H9 (cell line): Measurements from ENCODE around the gene RAB40AL. TPM values are rescaled to one million over a fixed set of nuclear protein-coding genes. Genes with fewer than 3 reads are reported as not detected.

Experiments
- DNase-seq: peaks from one replicate; pipeline ENCODE4 v3.0.0-alpha.2; 2017
- H2AFZ ChIP-seq: one replicate; pipeline ENCODE4 v1.6.1; 2013; ENCODE audit warnings: mild to moderate bottlenecking, low read length, control low read depth, moderate library complexity
- H2AK5ac ChIP-seq: 2 replicates; pipeline ENCODE4 v1.6.1; 2013; ENCODE audit warnings: low read length, control low read depth, mixed read lengths; ENCODE audit not compliant: insufficient read length
- H2BK120ac ChIP-seq: one replicate; pipeline ENCODE4 v1.6.1; 2013; ENCODE audit warnings: low read depth, mild to moderate bottlenecking, low read length, control low read depth, inconsistent platforms; ENCODE audit not compliant: poor library complexity, severe bottlenecking
- H2BK12ac ChIP-seq: 2 replicates; pipeline ENCODE4 v1.6.1; 2013; ENCODE audit warnings: low read length, control low read depth, mixed read lengths, low read depth; ENCODE audit not compliant: insufficient read length
- H2BK15ac ChIP-seq: 2 replicates; pipeline ENCODE4 v1.6.1; 2013; ENCODE audit warnings: low read depth, low read length, control low read depth
- H2BK20ac ChIP-seq: one replicate; pipeline ENCODE4 v1.6.1; 2013; ENCODE audit warnings: low read depth, mild to moderate bottlenecking, low read length, control low read depth, inconsistent platforms; ENCODE audit not compliant: poor library complexity, severe bottlenecking
- H2BK5ac ChIP-seq: 2 replicates; pipeline ENCODE4 v1.6.1; 2013; ENCODE audit warnings: low read length, control low read depth, mixed read lengths; ENCODE audit not compliant: insufficient read length
- H3K14ac ChIP-seq: 2 replicates; pipeline ENCODE4 v1.6.1; 2013; ENCODE audit warnings: low read length, control low read depth; ENCODE audit not compliant: insufficient read depth
- H3K18ac ChIP-seq: 2 replicates; pipeline ENCODE4 v1.6.1; 2013; ENCODE audit warnings: low read depth, mild to moderate bottlenecking, mixed read lengths, low read length, control low read depth; ENCODE audit not compliant: insufficient read length
- H3K23ac ChIP-seq: 2 replicates; pipeline ENCODE4 v1.6.1; 2013; ENCODE audit warnings: low read length, control low read depth, mixed read lengths, low read depth; ENCODE audit not compliant: insufficient read length
- H3K23me2 ChIP-seq: 2 replicates; pipeline ENCODE4 v1.6.1; 2013; ENCODE audit warnings: low read depth, mild to moderate bottlenecking, mixed read lengths, low read length, control low read depth; ENCODE audit not compliant: insufficient read length, poor library complexity, severe bottlenecking
- H3K27ac ChIP-seq: 2 replicates; pipeline ENCODE4 v1.5.1; 2013; ENCODE audit warnings: low read length, control low read depth, mixed read lengths, low read depth; ENCODE audit not compliant: insufficient read length
- H3K27me3 ChIP-seq: 2 replicates; pipeline ENCODE4 v1.6.1; 2013; ENCODE audit warnings: low read length, control low read depth, inconsistent platforms; ENCODE audit not compliant: insufficient read depth
- H3K4ac ChIP-seq: 2 replicates; pipeline ENCODE4 v1.6.1; 2013; ENCODE audit warnings: low read depth, mild to moderate bottlenecking, control low read depth, inconsistent platforms, low read length, moderate library complexity
- H3K4me1 ChIP-seq: 2 replicates; pipeline ENCODE4 v1.6.1; 2013; ENCODE audit warnings: low read length, control low read depth, inconsistent platforms; ENCODE audit not compliant: insufficient read depth
- H3K4me2 ChIP-seq: 2 replicates; pipeline ENCODE4 v1.6.1; 2013; ENCODE audit warnings: low read length, control low read depth, mixed read lengths; ENCODE audit not compliant: insufficient read length, insufficient read depth
- H3K56ac ChIP-seq: 2 replicates; pipeline ENCODE4 v1.6.1; 2013; ENCODE audit warnings: low read depth, mild to moderate bottlenecking, mixed read lengths, low read length, control low read depth; ENCODE audit not compliant: insufficient read length
- H3K79me1 ChIP-seq: 2 replicates; pipeline ENCODE4 v1.6.1; 2013; ENCODE audit warnings: low read depth, mild to moderate bottlenecking, moderate library complexity, low read length, control low read depth, inconsistent platforms; ENCODE audit not compliant: insufficient read depth, poor library complexity, severe bottlenecking
- H3K79me2 ChIP-seq: 2 replicates; pipeline ENCODE4 v1.6.1; 2013; ENCODE audit warnings: low read length, control low read depth, inconsistent platforms; ENCODE audit not compliant: insufficient read depth
- H3K9ac ChIP-seq: 2 replicates; pipeline ENCODE4 v1.6.1; 2013; ENCODE audit warnings: low read length, control low read depth, mixed read lengths; ENCODE audit not compliant: insufficient read length; ENCODE audit errors: extremely low read depth
- H3K9me3 ChIP-seq: one replicate; pipeline ENCODE4 v1.6.1; 2013; ENCODE audit warnings: low read depth, low read length, inconsistent platforms; ENCODE audit not compliant: control insufficient read depth
- H3T11ph ChIP-seq: one replicate; pipeline ENCODE4 v1.6.1; 2013; ENCODE audit warnings: mild to moderate bottlenecking, low read length, control low read depth, inconsistent platforms
- H4K20me1 ChIP-seq: one replicate; pipeline ENCODE4 v1.6.1; 2013; ENCODE audit not compliant: control insufficient read depth, insufficient read length, insufficient read depth
- H4K5ac ChIP-seq: 2 replicates; pipeline ENCODE4 v1.6.1; 2013; ENCODE audit warnings: low read depth, mild to moderate bottlenecking, mixed read lengths, low read length, control low read depth; ENCODE audit not compliant: insufficient read length
- H4K8ac ChIP-seq: replicated peaks from 2 replicates; pipeline ENCODE4 v1.6.1; 2013; ENCODE audit warnings: low read length, control low read depth, mixed read lengths, low read depth; ENCODE audit not compliant: insufficient read length
- H4K91ac ChIP-seq: 2 replicates; pipeline ENCODE4 v1.6.1; 2013; ENCODE audit warnings: low read depth, mild to moderate bottlenecking, moderate library complexity, mixed read lengths, low read length, control low read depth; ENCODE audit not compliant: insufficient read length
- H3K27ac Mint-ChIP-seq, 3 experiments: 2 replicates in 2 of 3; 3 replicates in 1 of 3; pipeline ENCODE4 v1.8.0; 2020 to 2021; ENCODE audit warnings: mixed read lengths in 3 of 3, mild to moderate bottlenecking in 1 of 3, moderate library complexity in 1 of 3
- H3K27me3 Mint-ChIP-seq: 2 replicates; pipeline ENCODE4 v1.8.0; 2021; ENCODE audit warnings: low read depth, mild to moderate bottlenecking, moderate library complexity, mixed read lengths
- H3K36me3 Mint-ChIP-seq, 3 experiments: 2 replicates in 2 of 3; 3 replicates in 1 of 3; pipeline ENCODE4 v1.8.0; 2020 to 2021; ENCODE audit warnings: low read depth in 3 of 3, mixed read lengths in 3 of 3; ENCODE audit not compliant: insufficient read depth in 1 of 3
- H3K4me1 Mint-ChIP-seq, 2 experiments: 2 replicates each; pipeline ENCODE4 v1.8.0; 2020; ENCODE audit warnings: mixed read lengths in 2 of 2
- H3K4me3 Mint-ChIP-seq, 2 experiments: 2 replicates in 1 of 2; 3 replicates in 1 of 2; pipeline ENCODE4 v1.8.0; 2020 to 2021; ENCODE audit warnings: mild to moderate bottlenecking in 2 of 2, mixed read lengths in 2 of 2, moderate library complexity in 1 of 2
- H3K9me3 Mint-ChIP-seq, 2 experiments: 2 replicates in 1 of 2; 3 replicates in 1 of 2; pipeline ENCODE4 v1.8.0; 2020; ENCODE audit warnings: mild to moderate bottlenecking in 2 of 2, mixed read lengths in 2 of 2, moderate library complexity in 1 of 2
- WGBS: extraction: QIAGEN DNeasy Blood & Tissue Kit; methylation state at CpG from one replicate; pipeline ENCODE4 v1.1.7; 2013; ENCODE audit warnings: missing lambda C conversion rate, low lambda C conversion rate, mixed read lengths; ENCODE audit not compliant: insufficient read length; ENCODE audit errors: extremely low coverage; 5-methylcytosine and 5-hydroxymethylcytosine counted together
- total RNA-seq: library from RNA; stranded (reverse); gene quantifications from 2 replicates; pipeline ENCODE4 v1.2.1, GENCODE V29; 2021
- TF ChIP-seq, protein P1 (sequence below): fragments of 200-600 bp; sonication (generic); conservative IDR thresholded peaks from 3 replicates; pipeline ENCODE4 v1.8.0; 2021; ENCODE audit warnings: antibody characterized with exemption, mild to moderate bottlenecking

RAB40AL gene
- total RNA-seq, 1 experiment from 2014 or later = not detected

DNA sequence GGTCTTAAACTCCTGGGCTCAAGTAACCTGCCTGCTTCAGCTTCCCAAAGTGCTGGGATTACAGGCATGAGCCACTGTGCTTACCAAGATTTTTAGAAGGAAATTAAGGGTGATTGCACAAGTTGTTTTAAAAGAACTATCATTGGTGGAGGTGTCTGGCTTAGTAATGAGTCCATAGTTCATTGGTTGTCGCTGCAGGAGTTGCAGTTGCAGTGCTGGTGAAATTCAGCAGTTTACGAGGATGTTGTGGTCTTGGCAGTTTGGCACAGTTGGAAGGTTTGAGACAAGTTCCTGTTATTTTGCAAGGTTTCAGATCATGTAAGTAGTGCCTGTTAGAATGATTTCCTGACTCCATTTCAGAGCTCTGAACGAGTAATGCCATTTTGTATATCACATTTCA is 48.1 kb downstream of the RAB40AL start:
- H3K4ac ChIP-seq = no peak overlapping the region
- peaks cover 71% of the 10 kb centered on the region in 2 experiments for H3K9me3 Mint-ChIP-seq

More for the DNA sequence above, 48.1 kb downstream of the RAB40AL start:
- no peak overlapping the region for H2BK5ac ChIP-seq
- TF ChIP-seq, protein P1, sequence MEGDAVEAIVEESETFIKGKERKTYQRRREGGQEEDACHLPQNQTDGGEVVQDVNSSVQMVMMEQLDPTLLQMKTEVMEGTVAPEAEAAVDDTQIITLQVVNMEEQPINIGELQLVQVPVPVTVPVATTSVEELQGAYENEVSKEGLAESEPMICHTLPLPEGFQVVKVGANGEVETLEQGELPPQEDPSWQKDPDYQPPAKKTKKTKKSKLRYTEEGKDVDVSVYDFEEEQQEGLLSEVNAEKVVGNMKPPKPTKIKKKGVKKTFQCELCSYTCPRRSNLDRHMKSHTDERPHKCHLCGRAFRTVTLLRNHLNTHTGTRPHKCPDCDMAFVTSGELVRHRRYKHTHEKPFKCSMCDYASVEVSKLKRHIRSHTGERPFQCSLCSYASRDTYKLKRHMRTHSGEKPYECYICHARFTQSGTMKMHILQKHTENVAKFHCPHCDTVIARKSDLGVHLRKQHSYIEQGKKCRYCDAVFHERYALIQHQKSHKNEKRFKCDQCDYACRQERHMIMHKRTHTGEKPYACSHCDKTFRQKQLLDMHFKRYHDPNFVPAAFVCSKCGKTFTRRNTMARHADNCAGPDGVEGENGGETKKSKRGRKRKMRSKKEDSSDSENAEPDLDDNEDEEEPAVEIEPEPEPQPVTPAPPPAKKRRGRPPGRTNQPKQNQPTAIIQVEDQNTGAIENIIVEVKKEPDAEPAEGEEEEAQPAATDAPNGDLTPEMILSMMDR = no peak
- H2BK120ac ChIP-seq = no peak overlapping the region
- H2BK15ac ChIP-seq = no peak overlapping the region
- H3K4me2 ChIP-seq = no peak overlapping the region
- H2BK12ac ChIP-seq = no peak overlapping the region
- DNase-seq = no peak
- no peak overlapping the region for H3K9ac ChIP-seq
- no peak overlapping the region for H2BK20ac ChIP-seq
- no peaks in the 10 kb centered on the region for H3K79me1 ChIP-seq
- peaks cover 44% of the 10 kb centered on the region for H3K9me3 ChIP-seq
- no CpG with 5 or more reads among the region's 3 CpGs for WGBS
- no peaks in the 10 kb centered on the region for H4K20me1 ChIP-seq
- no peak overlapping the region for H3K18ac ChIP-seq
- Mint-ChIP-seq H3K4me3 (no peak overlapping the region), H3K27me3 (peaks cover 4% of the 10 kb centered on the region; the same call in 1 of the 2 replicates), H3K27ac (no peak overlapping the region), H3K4me1 (no peaks in the 10 kb centered on the region), H3K36me3 (peaks cover 0 to 3% (median 0%) of the 10 kb centered on the region in 3 experiments; a peak in 3 of 7 replicates)
- H3K27me3 ChIP-seq = no peaks in the 10 kb centered on the region
- H4K91ac ChIP-seq = no peak overlapping the region
- no peak overlapping the region for H3K56ac ChIP-seq
- H3T11ph ChIP-seq = no peak overlapping the region
- H2AK5ac ChIP-seq = no peak overlapping the region
- H3K14ac ChIP-seq = no peak overlapping the region
- H3K79me2 ChIP-seq = no peaks in the 10 kb centered on the region
- no peaks in the 10 kb centered on the region for H3K23me2 ChIP-seq
- no peak overlapping the region for H4K8ac ChIP-seq
- no peak overlapping the region for H3K23ac ChIP-seq
- no peak overlapping the region for H3K27ac ChIP-seq
- H3K4me1 ChIP-seq = no peaks in the 10 kb centered on the region
- no peak overlapping the region for H4K5ac ChIP-seq
- H2AFZ ChIP-seq = no peak overlapping the region

Other genes starting within 250 kb of the RAB40AL start
- 13.9 and 14.2 TPM in 2 replicates for gene GPRASP2, start 224.8 kb upstream of the RAB40AL start, total RNA-seq
- gene GPRASP3, start 216.5 kb upstream of the RAB40AL start, total RNA-seq = 4.8 and 5.3 TPM in 2 replicates
- 48.1 and 51.7 TPM in 2 replicates for gene BEX1, start 126.9 kb downstream of the RAB40AL start, total RNA-seq
- gene NXF3, start 155.9 kb downstream of the RAB40AL start, total RNA-seq = not detected in 2 replicates